Mammary epithelial cell (primary cell): ENCODE measurements around the gene ZFR2.

Experiments used
- EZH2 ChIP-seq: IDR thresholded peaks from 2 replicates; pipeline ENCODE4 v1.6.1; 2012; ENCODE audit warnings: low read length, inconsistent platforms, borderline replicate concordance
- TF ChIP-seq, protein P1 (sequence below), 2 donors: IDR thresholded peaks in 1 of 2; conservative IDR thresholded peaks in 1 of 2; 2 replicates each; pipeline ENCODE4 v1.5.1; 2011 to 2012; ENCODE audit warnings: inconsistent platforms in 2 of 2, low read length in 2 of 2, mild to moderate bottlenecking in 2 of 2, control low read depth in 1 of 2, low read depth in 1 of 2; ENCODE audit not compliant: insufficient read depth in 1 of 2; ENCODE audit errors: extremely low read depth in 1 of 2

- TF ChIP-seq, protein P1, sequence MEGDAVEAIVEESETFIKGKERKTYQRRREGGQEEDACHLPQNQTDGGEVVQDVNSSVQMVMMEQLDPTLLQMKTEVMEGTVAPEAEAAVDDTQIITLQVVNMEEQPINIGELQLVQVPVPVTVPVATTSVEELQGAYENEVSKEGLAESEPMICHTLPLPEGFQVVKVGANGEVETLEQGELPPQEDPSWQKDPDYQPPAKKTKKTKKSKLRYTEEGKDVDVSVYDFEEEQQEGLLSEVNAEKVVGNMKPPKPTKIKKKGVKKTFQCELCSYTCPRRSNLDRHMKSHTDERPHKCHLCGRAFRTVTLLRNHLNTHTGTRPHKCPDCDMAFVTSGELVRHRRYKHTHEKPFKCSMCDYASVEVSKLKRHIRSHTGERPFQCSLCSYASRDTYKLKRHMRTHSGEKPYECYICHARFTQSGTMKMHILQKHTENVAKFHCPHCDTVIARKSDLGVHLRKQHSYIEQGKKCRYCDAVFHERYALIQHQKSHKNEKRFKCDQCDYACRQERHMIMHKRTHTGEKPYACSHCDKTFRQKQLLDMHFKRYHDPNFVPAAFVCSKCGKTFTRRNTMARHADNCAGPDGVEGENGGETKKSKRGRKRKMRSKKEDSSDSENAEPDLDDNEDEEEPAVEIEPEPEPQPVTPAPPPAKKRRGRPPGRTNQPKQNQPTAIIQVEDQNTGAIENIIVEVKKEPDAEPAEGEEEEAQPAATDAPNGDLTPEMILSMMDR (conservative IDR thresholded peaks at IDR 0.05 in 1 of 2, IDR thresholded peaks at IDR 0.05 in 1 of 2; ENCODE audit: extremely low read depth in 1 of 2, insufficient read depth in 1 of 2, low read depth in 1 of 2, low read length in 2 of 2): no peak
- TF ChIP-seq EZH2: no peak
Measured at GRCh38 chr19:3890591-3890990, 21.8 kb upstream of the ZFR2 start.
